DMS153 treated with DMSO at 0.1 percent for 48 hours (cell line): ENCODE measurements around the gene MSL2.
"Not testable (repeated sequence)": the region's sequence is repeated elsewhere in the genome, so short reads cannot be mapped to it uniquely, and the experiment has no call there.

ENCODE experiments used
- DNase-seq: peaks from one replicate; lab custom pipeline; 2025; ENCODE audit not compliant: unreplicated experiment; lab: John Stamatoyannopoulos, UW

The MSL2 gene, protein sequence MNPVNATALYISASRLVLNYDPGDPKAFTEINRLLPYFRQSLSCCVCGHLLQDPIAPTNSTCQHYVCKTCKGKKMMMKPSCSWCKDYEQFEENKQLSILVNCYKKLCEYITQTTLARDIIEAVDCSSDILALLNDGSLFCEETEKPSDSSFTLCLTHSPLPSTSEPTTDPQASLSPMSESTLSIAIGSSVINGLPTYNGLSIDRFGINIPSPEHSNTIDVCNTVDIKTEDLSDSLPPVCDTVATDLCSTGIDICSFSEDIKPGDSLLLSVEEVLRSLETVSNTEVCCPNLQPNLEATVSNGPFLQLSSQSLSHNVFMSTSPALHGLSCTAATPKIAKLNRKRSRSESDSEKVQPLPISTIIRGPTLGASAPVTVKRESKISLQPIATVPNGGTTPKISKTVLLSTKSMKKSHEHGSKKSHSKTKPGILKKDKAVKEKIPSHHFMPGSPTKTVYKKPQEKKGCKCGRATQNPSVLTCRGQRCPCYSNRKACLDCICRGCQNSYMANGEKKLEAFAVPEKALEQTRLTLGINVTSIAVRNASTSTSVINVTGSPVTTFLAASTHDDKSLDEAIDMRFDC

DNA sequence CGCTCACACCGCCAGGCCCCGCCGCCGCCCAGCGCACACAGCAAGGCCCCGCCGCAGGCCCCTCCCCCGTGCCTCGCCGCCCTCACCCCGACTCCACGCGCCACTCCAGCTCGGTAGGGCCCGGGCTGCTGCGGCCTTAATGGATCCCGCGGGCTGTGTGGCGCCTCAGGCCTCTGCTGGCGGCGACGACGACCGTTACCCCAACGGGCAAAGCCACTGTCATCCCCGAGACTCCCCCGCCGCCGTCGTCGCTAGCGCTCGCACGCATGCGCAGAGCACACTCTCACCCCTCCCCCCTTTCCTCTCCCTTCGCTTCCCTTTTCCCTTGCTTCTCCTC lies at the start of gene MSL2:
TSS of gene MSL2 (minus strand) at position 272 of the 337 bp plus-strand sequence. CDS start 1,222 bp downstream, outside the sequence.
- no peak for DNase-seq

DNA sequence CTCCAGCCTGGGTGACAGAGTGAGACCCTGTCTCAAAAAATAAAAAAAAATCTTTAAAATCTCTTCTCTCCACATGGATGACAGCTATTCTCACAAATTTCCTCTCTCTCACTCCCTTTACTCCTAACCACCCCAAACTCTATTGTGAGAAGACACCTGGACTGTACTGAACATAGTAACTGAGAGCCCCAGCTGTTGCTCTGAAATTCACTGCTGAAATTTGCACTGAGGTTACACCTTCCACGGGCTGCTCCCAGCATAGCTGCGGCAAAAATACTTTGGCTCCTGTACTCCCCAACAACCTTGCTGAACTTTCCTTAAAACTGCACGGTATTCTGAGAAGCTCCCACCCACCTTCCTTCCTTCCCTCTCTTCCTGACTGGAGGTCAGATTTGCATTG lies 49.6 kb upstream of the MSL2 start:
- DNase-seq, result no peak

DNA sequence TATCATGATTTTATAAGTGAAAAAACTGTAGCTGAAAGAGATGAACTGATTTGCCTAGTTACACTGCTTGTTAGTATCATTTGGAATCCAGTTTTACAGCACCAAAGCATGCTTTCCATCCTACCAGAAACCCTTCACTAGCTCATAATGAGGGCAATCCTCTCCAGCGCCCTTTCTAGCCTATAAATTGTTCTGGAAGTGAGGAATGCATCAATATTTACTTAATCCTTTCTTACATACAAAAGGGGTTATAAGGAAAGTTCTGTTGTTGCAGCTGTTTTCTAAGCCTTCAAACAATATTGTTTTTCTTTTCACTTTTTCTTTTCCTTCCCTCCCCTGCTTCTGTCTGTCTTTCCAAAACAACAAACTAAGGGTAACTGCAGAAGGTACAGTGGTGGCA lies 43.0 kb upstream of the MSL2 start:
- no peak for DNase-seq

DNA sequence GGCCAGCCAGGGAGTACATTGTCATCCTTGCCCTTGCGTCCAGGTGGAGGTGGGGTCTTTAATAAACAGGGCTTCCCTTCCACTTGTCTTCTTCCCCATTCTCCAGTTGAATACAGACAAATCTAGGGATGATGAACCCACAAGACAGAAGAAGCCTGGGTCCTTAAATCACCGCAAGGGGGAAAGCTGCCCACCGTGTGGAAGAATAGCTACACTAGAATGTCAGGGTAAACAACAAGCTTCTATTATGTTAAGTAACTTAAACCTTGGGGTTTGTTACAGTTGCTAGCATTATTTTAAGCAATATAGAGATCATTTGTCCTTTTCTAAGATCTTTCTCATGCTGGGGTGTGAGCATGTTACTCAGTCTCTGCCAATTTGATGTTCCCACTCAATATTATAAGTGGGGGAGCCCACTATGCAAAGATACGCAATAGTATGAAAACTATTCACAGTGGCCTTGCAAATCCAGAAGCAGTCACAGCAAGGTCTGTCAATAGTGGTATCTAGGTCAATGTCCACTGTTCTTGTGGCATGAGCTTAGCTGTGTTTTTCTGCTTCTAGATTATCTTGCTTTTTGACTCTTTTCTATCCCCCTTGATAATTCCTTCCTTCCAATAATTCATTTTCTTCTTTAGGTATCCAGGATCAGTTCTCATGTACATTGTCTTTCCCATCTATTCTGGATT lies 42.0 kb upstream of the MSL2 start:
- no peak for DNase-seq

DNA sequence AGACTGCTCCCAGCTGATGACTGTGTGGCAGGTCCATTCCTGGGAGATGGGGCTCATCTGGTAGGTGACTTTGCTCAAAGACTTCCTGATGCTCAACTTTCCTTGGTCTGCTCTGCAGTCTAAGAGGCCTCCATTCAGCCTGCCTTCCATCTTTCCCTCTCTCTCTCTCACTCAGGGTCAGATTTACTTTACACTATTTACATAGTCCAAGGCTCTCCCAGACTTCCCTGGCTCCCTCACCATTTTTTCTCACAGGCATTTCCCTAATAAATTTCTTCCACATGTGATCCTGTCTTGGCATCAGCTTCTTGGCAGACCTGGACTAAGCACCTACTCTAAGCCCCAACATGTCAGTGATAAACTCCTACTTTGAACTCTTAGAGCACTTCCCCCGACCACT lies 41.0 kb upstream of the MSL2 start:
- DNase-seq, result no peak

DNA sequence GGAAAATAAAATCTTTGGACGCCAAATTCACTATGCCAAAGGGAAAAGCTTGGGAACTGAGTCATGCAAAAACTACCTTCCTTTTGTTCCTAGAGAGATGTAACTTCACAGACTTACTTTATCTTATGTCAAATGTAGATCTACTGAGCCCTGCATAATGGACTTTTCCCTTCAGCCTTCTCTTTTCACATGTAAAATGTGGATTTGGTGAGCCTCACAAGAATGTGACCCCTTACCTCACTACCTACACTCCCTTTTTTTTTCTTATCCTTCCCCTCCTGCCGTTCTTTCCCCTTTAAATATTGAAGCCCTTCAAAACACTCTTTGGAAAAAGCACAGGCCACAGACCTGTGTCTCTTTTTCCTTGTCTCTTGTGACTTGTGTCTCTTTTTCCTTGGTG lies 40.0 kb upstream of the MSL2 start:
- no peak for DNase-seq

DNA sequence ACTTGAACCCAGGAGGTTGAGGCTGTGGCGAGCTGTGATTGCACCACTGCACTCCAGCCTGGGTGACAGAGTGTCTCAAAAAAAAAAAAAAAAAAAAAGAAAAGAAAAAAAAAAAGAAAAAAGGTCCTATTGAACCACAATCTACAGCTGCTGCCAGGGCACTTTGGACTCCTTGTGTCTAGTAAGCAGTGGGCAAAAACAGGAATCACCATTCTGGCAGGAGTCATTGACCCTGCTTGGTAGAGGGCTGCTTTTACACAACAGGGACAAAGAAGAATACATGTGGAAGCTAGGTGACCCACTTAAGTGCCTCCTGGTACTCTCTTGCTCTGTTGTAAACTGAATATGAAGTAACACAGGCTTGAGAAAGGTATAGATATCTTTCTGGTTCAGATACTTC lies 39.4 kb upstream of the MSL2 start:
- DNase-seq, result no peak

DNA sequence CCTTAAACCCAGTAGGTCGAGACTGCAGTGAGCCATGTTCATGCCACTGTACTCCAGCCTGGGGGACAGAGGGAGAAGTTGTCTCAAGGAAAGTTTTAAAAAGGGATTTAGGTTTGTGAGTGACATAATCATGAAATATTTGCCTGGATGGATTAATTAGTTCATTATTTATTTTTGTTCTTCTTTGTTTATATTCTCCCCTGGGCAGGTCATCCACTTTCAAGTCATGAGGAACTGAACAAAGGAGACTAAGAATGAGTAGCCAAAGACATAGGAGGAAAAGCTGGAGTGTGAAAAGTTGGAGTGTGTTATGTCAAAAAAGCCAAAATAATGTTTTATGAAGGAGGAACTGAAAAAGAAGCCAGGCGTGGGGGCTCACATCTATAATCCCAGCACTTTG lies 36.3 kb upstream of the MSL2 start:
- no peak for DNase-seq

DNA sequence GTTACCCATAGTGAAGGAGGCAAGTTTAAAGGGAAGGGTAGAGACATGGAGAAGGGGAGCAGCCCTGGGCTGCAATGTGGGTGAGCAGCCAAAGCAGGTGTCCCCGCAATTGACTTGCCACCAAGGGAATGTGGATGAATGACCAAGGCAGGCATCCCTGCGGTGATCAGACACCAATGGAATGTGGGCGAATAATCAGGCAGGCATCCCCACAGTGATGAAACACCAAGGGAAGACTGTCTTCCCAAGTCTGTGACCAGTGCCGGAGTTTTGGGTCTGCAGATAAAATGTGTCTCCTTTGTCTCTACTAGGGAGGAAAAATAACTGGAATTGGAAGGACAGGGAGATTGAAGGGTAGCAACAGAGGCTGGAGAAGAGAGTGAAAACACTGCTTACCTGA lies 26.6 kb upstream of the MSL2 start:
- not testable (repeated sequence) for DNase-seq

DNA sequence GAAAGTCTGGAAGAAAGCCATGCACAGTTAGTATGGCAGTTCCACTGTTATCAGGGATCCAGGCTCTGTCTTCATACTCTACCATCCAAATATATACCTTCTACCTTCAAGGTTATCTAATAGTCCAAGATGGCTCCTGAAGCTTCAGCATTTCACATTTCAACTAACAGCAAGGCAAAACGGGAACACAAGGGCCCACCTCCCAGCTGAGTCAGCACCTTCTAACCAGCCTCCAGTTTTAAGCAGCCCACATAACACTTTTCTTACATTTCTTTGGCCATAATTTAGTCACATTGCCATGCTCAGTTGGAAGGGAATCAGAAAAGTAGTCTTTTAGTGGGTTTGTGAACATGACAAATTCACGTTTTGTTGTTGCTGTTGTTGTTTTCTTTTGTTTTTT lies 15.4 kb upstream of the MSL2 start:
- DNase-seq, result no peak

DNA sequence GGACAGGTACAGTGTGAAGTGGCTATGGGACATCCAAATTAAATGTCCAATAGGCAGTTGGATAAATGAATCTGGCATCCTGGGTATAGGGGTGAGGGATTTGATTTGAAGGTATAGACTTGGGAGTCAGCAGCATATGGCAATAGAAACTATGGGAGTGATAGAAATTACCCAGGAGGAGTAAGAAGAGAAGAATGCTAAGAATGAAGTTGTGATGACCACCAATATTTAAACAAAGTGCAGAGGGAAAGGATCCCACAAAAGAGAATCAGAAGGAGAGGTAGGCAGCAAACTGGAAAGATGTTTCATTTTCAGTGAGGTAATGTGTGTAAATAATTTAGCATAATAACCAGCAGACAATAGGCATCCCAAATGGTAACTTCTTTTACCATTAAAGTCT lies 13.8 kb upstream of the MSL2 start:
- DNase-seq, result no peak

DNA sequence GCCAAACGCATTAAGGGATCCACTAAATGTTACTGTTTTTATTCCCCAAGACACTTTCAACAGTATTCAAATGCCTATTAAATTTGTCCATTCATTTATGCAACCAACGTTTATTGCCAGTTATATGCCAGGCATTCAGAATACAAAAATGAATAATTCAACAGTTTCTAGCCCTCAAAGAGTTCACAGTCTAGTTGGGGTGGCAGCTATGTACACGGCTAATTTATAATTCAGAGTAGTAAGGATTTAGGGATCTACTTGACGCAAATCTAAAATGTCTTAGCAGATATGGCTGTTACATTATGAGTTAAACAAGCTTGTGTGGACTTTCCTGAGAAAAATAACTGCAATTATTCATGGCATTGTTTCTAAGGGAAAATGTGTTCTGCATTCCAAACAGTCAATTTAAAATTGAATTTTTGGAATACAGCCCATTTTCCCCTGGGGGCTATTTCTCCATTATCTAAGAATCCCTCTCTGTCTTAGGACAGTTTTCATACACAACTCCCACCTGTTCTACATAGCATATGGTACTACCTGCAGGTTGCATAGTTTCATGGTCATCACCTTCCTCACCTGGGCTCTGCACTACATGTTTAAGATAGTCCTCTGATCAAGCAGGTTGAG lies 11.5 kb upstream of the MSL2 start:
- DNase-seq, result no peak

DNA sequence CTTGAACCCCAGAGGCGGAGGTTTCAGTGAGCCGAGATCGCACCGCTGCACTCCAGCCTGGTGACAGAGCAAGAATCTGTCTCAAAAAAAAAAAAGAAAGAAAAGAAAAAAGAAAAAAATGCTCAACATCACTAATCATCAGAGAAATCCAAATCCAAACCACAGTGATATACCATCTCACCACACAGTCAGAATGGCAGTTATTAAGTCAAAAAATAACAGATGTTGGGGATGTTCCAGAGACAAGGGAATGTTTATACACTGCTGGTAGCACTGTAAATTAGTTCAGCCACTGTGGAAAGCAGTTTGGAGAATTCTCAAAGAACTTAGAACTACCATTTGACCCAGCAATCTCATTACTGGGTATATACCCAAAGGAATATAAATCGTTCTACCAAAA lies 3.1 kb upstream of the MSL2 start:
- not testable (repeated sequence) for DNase-seq

DNA sequence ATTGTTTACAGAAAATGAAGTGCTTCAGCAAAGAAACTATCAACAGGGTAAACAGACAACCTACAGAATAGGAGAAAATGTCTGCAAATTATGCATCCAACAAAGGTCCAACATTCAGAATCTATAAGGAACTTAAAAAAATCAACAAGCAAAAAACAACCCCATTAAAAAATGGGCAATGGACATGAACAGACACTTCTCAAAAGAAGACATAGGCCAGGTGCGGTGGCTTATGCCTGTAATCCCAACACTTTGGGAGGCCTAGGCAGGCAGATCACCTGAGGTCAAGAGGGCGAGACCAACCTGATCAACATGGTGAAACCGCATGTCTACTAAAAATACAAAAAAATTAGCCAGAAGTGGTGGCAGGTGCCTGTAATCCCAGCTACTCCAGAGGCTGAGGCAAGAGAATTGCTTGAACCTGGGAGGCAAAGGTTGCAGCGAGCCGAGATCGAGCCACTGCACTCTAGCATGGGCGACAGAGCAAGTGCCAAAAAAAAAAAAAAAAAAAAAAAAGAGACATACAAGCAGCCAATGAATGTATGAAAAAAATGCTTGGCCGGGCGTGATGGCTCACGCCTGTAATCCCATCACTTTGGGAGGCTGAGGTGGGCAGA lies 2.4 kb upstream of the MSL2 start:
- DNase-seq, result not testable (repeated sequence)

DNA sequence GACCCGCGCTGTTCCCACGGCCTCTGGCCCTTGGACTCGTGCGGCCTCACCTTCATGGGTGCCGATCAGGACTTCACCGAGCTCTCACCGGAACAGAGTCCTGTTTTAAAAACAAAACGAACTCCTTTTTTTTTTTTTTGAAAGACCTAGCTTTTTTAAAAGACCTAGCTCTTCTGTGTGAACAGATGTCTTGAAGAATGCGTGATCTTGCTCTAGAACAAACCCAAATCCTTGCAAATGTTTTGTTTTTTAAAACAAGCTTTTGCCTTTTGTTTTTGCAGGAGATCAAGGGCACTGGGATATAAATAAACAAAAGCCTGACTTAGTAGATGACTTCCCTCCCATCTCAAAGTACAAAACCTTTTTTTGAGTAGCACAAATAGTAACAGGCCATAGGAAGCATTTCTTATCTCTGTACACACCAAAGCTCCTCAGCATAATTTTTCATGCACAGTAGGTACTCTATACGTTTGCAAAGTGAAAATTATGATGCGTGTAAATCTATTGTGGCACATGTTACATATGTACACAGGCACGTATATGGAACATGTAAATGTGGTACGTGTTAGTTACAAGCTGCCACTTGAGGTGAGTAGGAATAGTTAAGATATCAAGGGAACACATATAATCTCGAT lies 1.1 kb upstream of the MSL2 start:
- DNase-seq, result no peak

DNA sequence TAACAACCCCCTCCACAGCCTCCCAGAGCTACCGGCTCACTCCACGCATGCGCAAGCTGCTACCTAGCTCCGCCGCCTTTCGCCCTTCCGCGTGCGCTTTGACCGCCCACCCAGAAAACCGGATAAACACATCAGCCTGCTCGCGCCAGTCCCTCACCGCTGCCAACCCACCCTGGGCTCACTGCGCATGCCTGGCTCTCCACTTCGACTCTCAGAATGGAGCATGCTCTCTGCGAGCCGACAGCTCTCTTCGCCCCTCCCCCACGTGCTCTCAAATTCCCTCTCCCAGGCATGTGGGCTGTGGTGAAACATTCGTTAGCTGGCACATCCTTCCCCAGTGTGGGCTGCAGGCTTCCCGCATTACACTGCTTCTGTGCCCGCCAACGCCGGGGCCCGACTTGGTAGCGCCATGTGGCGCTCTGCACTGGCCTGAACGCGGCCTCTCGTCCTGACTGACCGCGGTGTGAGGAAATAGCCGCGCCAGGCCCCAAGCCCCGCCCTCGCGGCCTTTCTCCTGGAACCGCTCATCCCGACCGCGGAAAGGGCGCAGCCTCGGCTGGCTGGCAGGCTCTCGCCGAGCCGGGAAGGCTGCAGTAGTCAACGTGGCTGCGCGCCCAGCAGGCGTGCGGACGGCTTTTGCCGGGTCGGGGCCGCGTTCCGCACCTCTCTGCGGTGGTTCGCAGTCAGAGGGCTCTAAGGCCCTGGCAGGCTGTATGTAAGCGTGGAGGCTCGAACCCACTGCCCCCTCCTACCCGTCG lies 445 bp upstream of the MSL2 start:
- DNase-seq, result peak; percentile 98

DNA sequence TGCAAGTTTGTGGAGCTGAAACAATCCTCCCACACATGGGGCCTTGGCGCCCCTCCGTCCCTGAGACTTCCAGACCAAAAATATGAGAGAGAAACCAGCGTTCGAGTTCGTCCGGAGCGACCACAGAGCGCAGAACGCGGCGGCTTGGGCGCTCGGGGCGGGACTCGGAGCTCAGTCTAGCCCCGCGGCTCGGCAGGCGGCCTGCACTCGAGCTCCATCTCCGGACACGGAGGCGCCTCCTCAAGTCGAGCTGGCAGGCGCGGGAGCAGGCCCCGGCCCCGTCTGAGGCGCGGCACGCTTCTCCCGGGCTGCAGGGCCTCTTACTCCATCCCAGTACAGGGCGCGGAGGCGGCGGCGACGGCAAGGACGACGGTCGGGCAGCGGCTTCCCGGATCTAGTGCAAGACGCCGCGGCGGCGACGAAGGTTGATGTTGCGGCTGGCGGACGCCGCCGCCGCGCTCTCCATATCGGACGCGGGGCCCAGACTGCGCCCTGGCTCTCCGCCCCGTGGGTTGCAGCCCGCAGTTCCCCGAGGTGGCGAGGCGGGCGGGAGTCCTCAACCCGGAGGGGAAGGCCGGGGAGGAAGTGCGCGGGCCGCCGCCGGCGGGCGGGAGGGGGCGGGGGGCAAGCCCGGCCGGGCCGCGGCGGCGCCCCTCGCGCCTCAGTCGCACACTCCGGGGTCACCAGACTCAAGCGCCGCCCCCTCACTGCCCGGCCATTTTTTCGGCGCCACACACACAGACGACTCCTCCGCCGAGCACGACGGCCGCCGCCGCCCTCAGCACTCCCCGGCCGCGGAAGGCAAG lies 674 bp downstream of the MSL2 start:
- no peak for DNase-seq

DNA sequence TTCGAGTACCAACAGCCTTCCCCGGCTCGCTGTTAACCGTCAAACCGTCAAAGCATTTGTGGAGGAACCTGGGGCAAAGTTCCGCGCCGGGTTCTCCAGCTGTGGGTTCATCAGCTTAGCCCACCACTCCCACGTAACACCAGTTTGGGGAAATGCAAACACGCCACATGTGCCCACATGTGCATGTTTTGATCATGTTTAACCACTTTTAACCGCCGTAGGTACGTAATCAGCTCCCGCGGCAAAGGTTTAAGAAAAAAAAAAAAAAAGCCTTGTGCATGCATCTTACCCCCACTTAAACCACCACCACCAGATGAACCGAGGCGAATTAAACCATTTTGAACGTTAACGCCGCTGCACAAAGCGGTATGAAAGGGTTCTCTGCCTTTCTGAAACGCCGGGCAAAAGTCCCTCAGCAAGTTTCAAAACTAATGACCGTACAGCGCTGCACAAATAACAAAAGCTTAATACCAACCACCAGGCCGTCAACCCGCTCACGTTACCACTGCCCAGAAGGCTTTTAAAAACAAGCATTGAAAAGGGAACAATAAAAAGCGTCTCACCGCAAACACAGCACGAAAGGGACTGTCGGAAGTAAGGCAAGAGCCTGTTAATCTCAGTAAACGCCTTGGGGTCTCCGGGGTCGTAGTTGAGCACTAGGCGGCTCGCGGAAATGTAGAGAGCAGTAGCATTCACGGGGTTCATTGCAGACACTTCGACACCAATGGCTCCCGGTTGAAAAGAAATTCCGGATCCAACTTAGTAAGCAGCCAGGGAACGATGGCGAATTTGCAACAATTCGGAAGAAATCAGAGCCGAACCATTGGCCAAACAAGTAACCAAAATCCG lies 1.5 kb downstream of the MSL2 start:
- no peak for DNase-seq
